Thyroid gland (tissue), 4 donors: Measurements from ENCODE around the gene FAM234A. TPM values are rescaled to one million over a fixed set of nuclear protein-coding genes. Genes with fewer than 3 reads are reported as not detected.

Experiments used
- DNase-seq, 2 donors: peaks; one replicate each; pipeline ENCODE4 v3.0.0-alpha.2; 2019
- H3K27ac ChIP-seq, 3 donors: fragments of 200-600 bp; sonication (generic); 1 replicate in 2 of 3; 2 replicates in 1 of 3; pipeline ENCODE4 v1.5.1; 2016 to 2019; ENCODE audit warnings: mild to moderate bottlenecking in 1 of 3, moderate library complexity in 1 of 3
- H3K27me3 ChIP-seq: fragments of 200-600 bp; sonication (generic); one replicate; pipeline ENCODE4 v1.5.1; 2019
- H3K36me3 ChIP-seq, 2 donors: fragments of 200-600 bp; sonication (generic); one replicate each; pipeline ENCODE4 v1.5.1; 2016 to 2019
- H3K4me1 ChIP-seq, 2 donors: fragments of 200-600 bp; sonication (generic); one replicate each; pipeline ENCODE4 v1.5.1; 2017 to 2019
- H3K4me3 ChIP-seq, 3 donors: fragments of 200-600 bp; sonication (generic); replicated peaks in 1 of 3; 1 replicate in 2 of 3; 2 replicates in 1 of 3; pipeline ENCODE4 v1.5.1; 2016; ENCODE audit warnings: mild to moderate bottlenecking in 1 of 3
- H3K9me3 ChIP-seq: fragments of 200-600 bp; sonication (generic); one replicate; pipeline ENCODE4 v1.5.1; 2017
- POLR2A ChIP-seq, 2 donors: fragments of 450-650 bp; IDR thresholded peaks; one replicate each; pipeline ENCODE4 v1.6.1; 2017; ENCODE audit warnings: antibody characterized with exemption in 2 of 2, mild to moderate bottlenecking in 2 of 2, moderate library complexity in 1 of 2
- WGBS, 2 donors: methylation state at CpG; one replicate each; pipeline ENCODE4 v1.1.5; 2017; 5-methylcytosine and 5-hydroxymethylcytosine counted together
- intact Hi-C: fragments of 100-400 bp; cut with DNase I; formaldehyde crosslinking; loops from one replicate; pipeline ENCODE4 v1.15.1; 2023
- total RNA-seq, 4 donors: library from RNA; depleted of rRNA; stranded (reverse); fragments of >200 nt; gene quantifications; one replicate each; pipeline ENCODE4 v1.2.3, GENCODE V29; 2016
- TF ChIP-seq, protein P1 (sequence below), 6 experiments: fragments of 200-600 bp in 3 of 6; fragments of 450-650 bp in 3 of 6; sonication (generic) in 3 of 6; IDR thresholded peaks; one replicate each; pipeline ENCODE4 v1.5.1; 2016 to 2019; ENCODE audit warnings: antibody characterized with exemption in 6 of 6, mild to moderate bottlenecking in 2 of 6, inconsistent platforms in 1 of 6, moderate library complexity in 1 of 6

Gene FAM234A
- total RNA-seq, 4 donors from 2014 or later = 35.3 to 140 (median 107) TPM

DNA sequence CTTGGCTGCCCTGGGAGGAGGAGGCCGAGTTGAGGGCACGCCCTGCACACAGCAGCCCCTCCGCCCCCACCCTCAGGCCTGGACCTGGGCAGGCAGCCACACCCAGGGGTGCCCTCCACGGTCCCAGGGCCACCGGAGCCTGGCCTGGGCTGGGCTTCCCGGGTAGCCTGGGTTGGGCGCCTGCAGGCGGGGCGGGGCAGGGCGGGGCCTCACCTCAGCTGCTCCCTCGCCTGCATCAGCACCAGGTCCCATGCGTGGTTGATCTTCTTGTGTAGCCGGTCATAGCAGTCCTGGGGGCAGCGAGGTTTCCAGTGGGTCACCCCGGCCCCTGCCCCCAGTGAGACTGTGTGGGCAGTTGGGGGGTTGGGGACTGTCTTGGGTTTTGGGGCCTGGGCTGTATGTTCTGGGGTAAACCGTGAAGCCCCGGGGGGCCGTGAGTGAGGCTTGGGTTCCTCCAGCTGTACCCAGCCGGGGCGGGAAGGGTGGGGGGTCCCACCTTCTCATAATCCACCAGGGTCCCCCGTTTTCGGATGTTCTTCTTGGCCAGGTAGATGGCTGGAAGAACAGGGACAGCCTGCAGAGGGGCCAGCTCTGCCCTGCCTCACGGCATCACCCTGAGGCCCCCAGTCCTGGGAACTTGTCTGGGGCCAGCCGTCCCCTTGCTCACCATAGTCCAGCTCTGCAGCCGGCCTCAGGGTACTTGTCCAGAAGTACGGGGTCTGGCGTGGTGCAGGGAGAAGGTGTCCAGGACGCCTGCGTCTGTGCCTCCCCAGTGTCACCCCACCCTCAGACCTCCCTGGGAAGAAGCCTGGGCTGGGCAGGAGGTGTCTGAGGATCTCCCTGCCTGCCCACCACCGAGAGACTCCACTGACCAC is 39.2 kb downstream of the FAM234A start:
- Histone ChIP-seq H3K27me3 (no peaks in the 10 kb centered on the region), H3K27ac (no peak overlapping the region), H3K4me1 (peaks cover 5 to 8% of the 10 kb centered on the region in 2 donors), H3K9me3 (no peaks in the 10 kb centered on the region), H3K4me3 (no peak overlapping the region), H3K36me3 (no peaks in the 10 kb centered on the region)
- WGBS, 2 donors = 80 to 93% methylated on average over 3 to 19 of the region's 30 CpGs
- no peak for DNase-seq
- TF ChIP-seq, protein P1, sequence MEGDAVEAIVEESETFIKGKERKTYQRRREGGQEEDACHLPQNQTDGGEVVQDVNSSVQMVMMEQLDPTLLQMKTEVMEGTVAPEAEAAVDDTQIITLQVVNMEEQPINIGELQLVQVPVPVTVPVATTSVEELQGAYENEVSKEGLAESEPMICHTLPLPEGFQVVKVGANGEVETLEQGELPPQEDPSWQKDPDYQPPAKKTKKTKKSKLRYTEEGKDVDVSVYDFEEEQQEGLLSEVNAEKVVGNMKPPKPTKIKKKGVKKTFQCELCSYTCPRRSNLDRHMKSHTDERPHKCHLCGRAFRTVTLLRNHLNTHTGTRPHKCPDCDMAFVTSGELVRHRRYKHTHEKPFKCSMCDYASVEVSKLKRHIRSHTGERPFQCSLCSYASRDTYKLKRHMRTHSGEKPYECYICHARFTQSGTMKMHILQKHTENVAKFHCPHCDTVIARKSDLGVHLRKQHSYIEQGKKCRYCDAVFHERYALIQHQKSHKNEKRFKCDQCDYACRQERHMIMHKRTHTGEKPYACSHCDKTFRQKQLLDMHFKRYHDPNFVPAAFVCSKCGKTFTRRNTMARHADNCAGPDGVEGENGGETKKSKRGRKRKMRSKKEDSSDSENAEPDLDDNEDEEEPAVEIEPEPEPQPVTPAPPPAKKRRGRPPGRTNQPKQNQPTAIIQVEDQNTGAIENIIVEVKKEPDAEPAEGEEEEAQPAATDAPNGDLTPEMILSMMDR (IDR thresholded peaks at IDR 0.05) = no peak
- TF ChIP-seq POLR2A (IDR thresholded peaks at IDR 0.05) = no peak
- intact Hi-C loops = no loop called here

DNA sequence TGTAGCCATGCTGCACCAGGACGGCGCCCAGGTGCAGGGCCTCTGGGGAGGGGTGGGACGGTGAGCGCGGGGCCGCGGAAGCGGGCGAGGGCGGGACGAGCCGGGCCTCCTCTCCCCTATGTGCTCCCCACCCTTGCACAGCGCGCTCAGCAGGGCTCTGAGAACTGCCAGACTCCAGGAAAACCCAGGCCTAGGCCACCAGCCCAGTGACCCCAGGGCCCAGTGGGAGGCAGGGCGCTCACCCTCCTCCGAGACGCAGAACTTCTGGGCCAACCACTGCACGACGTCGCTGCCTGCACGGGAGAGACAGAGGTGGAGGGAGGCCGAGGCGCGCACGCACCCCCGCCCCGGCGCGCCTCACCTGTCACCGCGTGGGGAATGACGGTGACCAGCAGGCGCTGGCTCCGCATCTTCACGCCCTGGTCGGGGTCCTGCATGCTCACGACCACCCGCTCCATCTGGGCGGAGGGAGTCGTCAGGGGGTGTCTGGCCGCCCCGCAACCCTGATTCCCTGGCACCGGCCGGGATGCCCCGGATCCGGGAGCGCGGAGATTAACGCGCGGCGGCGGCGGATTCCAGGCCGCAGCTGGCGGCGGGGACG is 40.5 kb downstream of the FAM234A start:
- no peak overlapping the region for H3K27ac ChIP-seq
- WGBS, 2 donors = 0% methylated on average over 15 of the region's 58 CpGs; no CpG with 5 or more reads in 1 of the 2 donors
- DNase-seq = no peak

DNA sequence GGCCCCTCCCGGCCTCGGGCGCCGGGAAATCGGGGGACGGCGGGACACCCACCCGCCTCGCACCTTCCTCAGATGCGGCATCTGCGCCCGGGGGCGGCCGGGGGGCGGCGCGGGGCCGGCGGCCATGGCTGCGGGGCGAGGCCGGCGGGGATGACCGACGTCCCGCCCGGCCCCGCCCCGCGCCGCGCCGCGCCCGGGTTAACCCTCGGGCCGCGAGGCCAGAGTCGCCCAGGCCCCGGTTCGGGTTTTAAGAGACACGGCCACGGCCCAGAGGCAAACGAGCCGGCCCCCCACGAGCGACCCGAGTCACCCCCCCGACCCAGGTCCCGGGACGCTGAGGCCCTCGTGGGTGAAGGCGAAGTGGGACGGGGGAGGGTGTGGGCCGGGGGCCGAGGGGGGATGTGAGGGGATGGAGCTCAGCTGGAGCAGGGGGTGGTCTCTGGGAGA is 41.2 kb downstream of the FAM234A start, which contains the start of gene RGS11:
Gene RGS11, minus strand, starts transcription at position 159 of the 447 bp plus-strand sequence. Its CDS starts 33 bp downstream, at position 126.
- H3K4me3 ChIP-seq = no peak within 1 kb of the TSS
- no peaks in the 10 kb centered on the region for H3K36me3 ChIP-seq
- no peak for TF ChIP-seq POLR2A (IDR thresholded peaks at IDR 0.05)
- TF ChIP-seq, protein P1 (IDR thresholded peaks at IDR 0.05) = no peak
- DNase-seq = no peak
- no peak within 1 kb of the TSS for H3K27ac ChIP-seq
- 8 to 13% methylated on average over 5 to 9 of the region's 56 CpGs for WGBS, 2 donors
- intact Hi-C loops = no loop called here
- H3K27me3 ChIP-seq = peaks cover 2% of the 10 kb centered on the region
- peaks cover 8 to 11% of the 10 kb centered on the region in 2 donors for H3K4me1 ChIP-seq
- no peaks in the 10 kb centered on the region for H3K9me3 ChIP-seq

More for the DNA sequence above, 40.5 kb downstream of the FAM234A start:
- Histone ChIP-seq H3K4me3 (no peak overlapping the region), H3K4me1 (peaks cover 5 to 8% of the 10 kb centered on the region in 2 donors), H3K36me3 (no peaks in the 10 kb centered on the region), H3K27me3 (no peaks in the 10 kb centered on the region), H3K9me3 (no peaks in the 10 kb centered on the region)
- TF ChIP-seq, protein P1 (IDR thresholded peaks at IDR 0.05) = no peak
- TF ChIP-seq POLR2A (IDR thresholded peaks at IDR 0.05) = no peak
- intact Hi-C loops = no loop called here

DNA sequence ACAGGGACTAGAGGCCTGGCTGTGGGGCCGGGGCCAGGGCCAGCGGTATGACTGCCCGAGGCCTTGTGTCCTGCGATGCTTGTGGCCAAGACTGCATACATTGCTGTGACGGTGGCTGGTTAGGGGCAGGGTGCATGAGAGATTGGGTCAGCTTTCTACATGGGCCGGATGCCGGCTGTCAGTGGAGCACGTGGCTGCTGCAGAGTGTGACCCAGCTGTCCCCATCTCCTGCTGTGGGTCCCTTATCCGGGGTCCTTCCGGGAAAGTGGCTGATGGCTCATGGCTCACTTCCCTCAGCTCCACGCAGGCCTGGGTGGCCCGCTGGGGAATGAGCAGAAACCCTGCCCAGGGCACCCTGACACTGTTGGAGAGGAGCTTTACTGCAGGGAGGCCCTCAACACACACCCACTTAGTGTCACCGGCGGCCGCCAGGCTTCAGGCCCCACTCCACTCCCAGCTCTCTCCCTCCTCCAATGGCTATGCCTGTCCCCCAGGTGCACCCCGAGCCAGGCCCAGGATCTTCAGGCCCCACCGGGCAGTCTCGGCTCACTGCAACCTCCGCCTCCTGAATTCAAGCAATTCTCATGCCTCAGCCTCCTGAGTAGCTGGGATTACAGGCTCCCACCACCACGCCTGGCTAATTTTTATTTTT is 41.9 kb downstream of the FAM234A start:
- intact Hi-C loops = no loop called here
- no peaks in the 10 kb centered on the region for H3K9me3 ChIP-seq
- H3K27me3 ChIP-seq = peaks cover 7% of the 10 kb centered on the region
- DNase-seq = no peak
- no peak overlapping the region for H3K4me3 ChIP-seq
- no peak overlapping the region for H3K27ac ChIP-seq
- H3K36me3 ChIP-seq = no peaks in the 10 kb centered on the region
- 90 to 92% methylated on average over 17 to 18 of the region's 20 CpGs for WGBS, 2 donors
- TF ChIP-seq, protein P1 (IDR thresholded peaks at IDR 0.05) = no peak
- TF ChIP-seq POLR2A (IDR thresholded peaks at IDR 0.05) = no peak
- peaks cover 12 to 13% of the 10 kb centered on the region in 2 donors for H3K4me1 ChIP-seq
